Measurements from ENCODE around the gene WEE2. TPM values are rescaled to one million over a fixed set of nuclear protein-coding genes. Genes with fewer than 3 reads are reported as not detected.

The WEE2 gene
- total and polyA plus RNA-seq, 10 donors = 0.04 TPM; not detected in 9

DNA sequence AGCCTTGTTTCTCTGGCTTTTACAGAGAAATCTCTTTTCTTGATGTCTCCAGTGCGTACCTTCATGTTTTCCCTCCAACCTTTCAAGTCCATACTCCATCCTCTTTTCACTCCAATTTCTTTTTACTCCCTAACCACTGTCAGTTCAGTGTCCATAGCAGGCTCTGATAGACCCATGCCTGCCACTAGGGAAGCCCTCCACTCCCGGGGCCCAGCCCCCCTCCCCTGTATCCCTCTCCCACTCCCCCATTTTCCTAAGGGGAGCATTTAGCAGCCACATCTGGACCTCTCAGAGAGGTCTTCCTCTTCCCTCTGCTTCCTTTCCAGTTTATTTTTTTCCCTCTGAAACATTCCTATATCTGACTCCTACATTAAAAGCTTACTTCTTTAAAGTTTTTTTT, 39.3 kb upstream of the WEE2 start:
- Histone ChIP-seq H3K27ac (no peak overlapping the region), H3K4me1 (peaks cover 0 to 6% (median 0%) of the 10 kb centered on the region in 6 donors), H3K4me3 (no peak overlapping the region), H3K27me3 (replicated peaks in 1 of 7) (no peaks in the 10 kb centered on the region), H3K9me3 (no peaks in the 10 kb centered on the region), H3K36me3 (peaks cover 0 to 91% (median 37%) of the 10 kb centered on the region in 6 donors)
- DNase-seq = no peak
- TF ChIP-seq POLR2AphosphoS5 (IDR thresholded peaks at IDR 0.05) = no peak
- TF ChIP-seq POLR2A (IDR thresholded peaks at IDR 0.05) = no peak
- no peak for TF ChIP-seq CTCF (IDR thresholded peaks at IDR 0.05 in 8 of 11, conservative IDR thresholded peaks at IDR 0.05 in 3 of 11)
- intact Hi-C loops (cut with DNase I; ENCODE audit: low total_unique reads) = no loop called here
- WGBS, 5 donors = 82 to 96% (median 93%) methylated on average over 2 of the region's 2 CpGs

DNA sequence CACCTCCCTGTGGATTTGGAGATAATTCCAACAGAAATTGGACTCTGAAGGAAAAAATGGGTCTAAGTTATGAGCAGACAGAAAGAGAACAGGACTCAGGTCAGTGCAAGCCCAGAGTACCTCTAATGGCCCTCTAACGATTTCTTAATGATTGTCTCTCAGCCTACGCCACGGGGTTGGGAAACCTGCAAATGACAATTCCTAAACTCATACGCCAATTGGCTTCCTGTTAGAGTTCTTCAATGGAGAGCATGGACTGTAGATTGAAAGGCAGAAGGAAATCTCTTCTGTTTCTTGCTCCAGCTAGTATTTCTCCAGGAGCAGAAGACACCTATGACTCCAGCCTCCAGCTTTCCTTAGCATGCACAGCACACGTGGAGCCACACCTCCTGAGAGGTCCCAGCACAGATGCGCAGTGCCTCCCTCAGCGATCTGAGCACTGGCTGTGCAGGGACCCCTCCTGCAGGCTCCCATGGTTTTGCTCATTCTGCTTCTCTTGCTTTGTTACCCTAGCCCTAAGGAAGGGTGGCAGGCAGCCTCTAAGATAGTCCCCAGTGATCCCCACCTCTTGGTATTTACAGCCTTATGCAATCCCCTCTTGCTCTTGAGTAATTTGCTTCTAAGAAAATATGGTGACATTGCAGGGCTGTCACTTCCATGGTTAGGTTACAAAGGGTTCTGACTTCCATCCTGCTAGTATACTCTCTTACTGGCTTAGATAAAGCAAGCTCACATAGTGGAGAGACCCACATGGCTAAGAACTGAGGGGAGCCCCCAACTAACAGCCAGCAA, 36.3 kb upstream of the WEE2 start:
- intact Hi-C loops (cut with DNase I; ENCODE audit: low total_unique reads) = no loop called here
- Histone ChIP-seq H3K27ac (peak overlapping the region in 3 of 8 donors; percentile 3 to 24 (median 19)), H3K4me1 (peaks cover 0 to 25% (median 3%) of the 10 kb centered on the region in 6 donors), H3K27me3 (replicated peaks in 1 of 7) (no peaks in the 10 kb centered on the region), H3K4me3 (no peak overlapping the region), H3K36me3 (peaks cover 0 to 71% (median 12%) of the 10 kb centered on the region in 6 donors), H3K9me3 (no peaks in the 10 kb centered on the region)
- DNase-seq = no peak
- TF ChIP-seq POLR2AphosphoS5 (IDR thresholded peaks at IDR 0.05) (peak in 2 of 3 donors; percentile 16 to 18), POLR2A (IDR thresholded peaks at IDR 0.05) (no peak), CTCF (IDR thresholded peaks at IDR 0.05 in 8 of 11, conservative IDR thresholded peaks at IDR 0.05 in 3 of 11) (no peak)
- WGBS, 5 donors = 71 to 91% (median 83%) methylated on average over 7 of the region's 7 CpGs

- H3K27me3 ChIP-seq (replicated peaks in 1 of 7) = no peaks in the 10 kb centered on the region
- DNase-seq = no peak
- peaks cover 0 to 67% (median 15%) of the 10 kb centered on the region in 6 donors for H3K36me3 ChIP-seq
- H3K9me3 ChIP-seq = no peaks in the 10 kb centered on the region
- intact Hi-C loops (cut with DNase I; ENCODE audit: low total_unique reads) = no loop called here
- peak overlapping the region in 1 of 8 donors; percentile 45 for H3K27ac ChIP-seq
- TF ChIP-seq POLR2AphosphoS5 (IDR thresholded peaks at IDR 0.05) = no peak
- 88 to 96% (median 93%) methylated on average over 3 of the region's 3 CpGs for WGBS, 5 donors
- no peak overlapping the region for H3K4me3 ChIP-seq
- peaks cover 0 to 27% (median 3%) of the 10 kb centered on the region in 6 donors for H3K4me1 ChIP-seq
Observed at GRCh38 chr7:141673346-141673745, 34.8 kb upstream of the WEE2 start.

DNA sequence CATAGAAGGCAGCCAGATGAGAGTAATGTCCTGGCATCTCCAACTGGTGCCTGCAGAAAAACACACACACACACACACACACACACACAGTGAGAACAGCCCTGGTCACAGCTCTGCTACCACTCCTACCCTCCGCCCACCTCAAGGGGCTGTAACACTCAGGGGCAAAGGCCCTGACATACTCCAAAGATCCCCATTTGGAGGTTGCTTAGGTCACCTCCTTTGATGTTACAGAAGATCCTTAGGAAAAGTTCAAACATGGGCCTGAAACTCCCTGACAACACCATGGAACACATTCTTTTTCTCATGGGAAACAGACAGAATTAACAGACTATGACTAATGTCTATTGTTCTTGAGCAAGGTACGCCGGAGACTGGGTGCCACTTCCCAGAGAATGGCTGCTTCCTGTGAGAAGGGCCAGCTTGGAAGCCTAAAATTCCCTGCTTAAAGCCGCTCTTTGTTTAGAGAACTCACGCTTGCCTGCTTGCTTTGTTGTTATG, 33.9 kb upstream of the WEE2 start:
- WGBS, 5 donors = 77 to 87% (median 80%) methylated on average over 5 of the region's 5 CpGs

More for the DNA sequence above, 33.9 kb upstream of the WEE2 start:
- intact Hi-C loops (cut with DNase I; ENCODE audit: low total_unique reads) = no loop called here
- Histone ChIP-seq H3K27me3 (replicated peaks in 1 of 7) (no peaks in the 10 kb centered on the region), H3K4me3 (no peak overlapping the region), H3K4me1 (peaks cover 0 to 27% (median 3%) of the 10 kb centered on the region in 6 donors), H3K27ac (peak overlapping the region in 3 of 8 donors; percentile 28 to 63 (median 45)), H3K9me3 (no peaks in the 10 kb centered on the region), H3K36me3 (peaks cover 0 to 63% (median 17%) of the 10 kb centered on the region in 6 donors)
- no peak for DNase-seq
- TF ChIP-seq CTCF (IDR thresholded peaks at IDR 0.05 in 8 of 11, conservative IDR thresholded peaks at IDR 0.05 in 3 of 11) (no peak), POLR2A (IDR thresholded peaks at IDR 0.05) (no peak), POLR2AphosphoS5 (IDR thresholded peaks at IDR 0.05) (no peak)
